ENCODE data around the gene AHCTF1.
"Not testable (repeated sequence)": the region's sequence is repeated elsewhere in the genome, so short reads cannot be mapped to it uniquely, and the experiment has no call there.

Gene AHCTF1

DNA sequence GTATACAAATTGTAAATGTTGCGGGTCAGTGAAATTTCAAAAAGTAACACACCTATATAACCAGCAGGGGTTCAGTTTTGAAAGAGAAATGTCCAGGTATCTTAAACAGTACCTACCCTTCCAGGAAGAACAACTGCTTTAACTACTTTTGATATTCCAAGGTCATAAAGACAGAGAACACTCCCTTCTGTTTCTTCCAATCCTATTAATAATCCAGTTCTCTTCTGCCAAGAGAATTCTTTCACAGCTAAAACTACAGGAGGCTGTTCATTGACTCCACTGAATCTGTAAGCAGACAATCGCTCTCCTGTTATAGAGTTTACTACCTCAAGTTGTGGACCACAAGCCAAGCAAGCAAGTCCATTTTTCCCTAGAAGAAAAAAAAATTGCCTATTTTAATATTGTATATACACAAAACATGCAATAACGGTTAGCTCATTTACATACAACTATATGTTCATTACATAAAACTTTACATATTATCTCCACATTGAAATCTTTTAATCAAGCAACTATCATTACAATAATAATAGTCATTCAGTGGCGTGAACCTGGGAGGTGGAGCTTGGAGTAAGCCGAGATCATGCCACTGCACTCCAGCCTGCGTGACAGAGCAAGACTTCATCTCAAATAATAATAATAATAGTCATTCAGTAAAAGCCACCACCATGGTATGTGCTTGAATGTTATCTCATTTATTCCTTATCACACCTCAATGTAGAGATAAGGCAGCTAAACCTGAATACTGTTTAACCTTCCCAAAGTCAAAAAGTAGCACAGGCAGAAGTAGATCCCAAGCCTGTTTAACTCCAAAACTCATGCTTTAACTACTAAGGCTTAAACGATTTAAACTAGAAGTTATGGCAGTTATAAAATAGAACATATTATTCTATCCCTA is 15.5 kb downstream of the AHCTF1 start:
- not testable (repeated sequence) for DNase-seq

DNA sequence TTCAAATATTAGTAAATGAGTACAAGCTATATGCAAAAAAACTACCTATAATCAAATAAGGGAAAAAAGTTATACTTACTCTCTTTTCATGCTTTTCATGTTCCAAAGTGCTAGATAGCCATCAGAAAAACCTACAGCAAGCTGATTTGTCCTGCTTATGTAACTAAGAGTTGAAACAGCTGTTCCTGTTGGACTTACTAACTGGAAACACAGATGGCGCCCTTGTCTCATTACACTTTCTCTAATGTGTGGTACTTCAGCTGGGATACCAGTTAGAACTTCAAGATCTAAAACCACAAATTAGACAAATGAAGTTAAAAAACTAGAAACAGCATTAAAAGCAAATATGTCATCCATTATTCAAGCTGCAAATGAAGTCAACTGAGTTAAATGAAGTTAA is 24.3 kb downstream of the AHCTF1 start:
- DNase-seq, result peak in 1 of 5 donors; percentile 28

DNA sequence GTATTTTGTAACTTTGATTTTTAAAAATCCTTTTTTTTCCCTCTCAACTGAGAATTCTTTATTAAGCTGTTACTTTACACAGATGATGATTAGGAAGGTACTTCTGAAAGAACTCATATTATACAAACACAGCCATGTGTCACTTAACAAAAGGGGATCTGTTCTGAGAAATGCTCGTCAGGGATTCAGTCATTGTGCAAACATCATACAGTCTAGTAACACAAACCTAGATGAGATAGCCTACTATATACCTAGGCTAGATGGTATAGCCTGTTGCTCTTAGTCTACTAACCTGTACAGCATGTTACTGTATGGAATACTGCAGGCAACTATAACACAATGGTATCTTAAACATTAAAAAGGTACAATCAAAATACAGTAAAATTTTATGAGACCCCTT is 24.9 kb downstream of the AHCTF1 start:
- DNase-seq, result no peak

DNA sequence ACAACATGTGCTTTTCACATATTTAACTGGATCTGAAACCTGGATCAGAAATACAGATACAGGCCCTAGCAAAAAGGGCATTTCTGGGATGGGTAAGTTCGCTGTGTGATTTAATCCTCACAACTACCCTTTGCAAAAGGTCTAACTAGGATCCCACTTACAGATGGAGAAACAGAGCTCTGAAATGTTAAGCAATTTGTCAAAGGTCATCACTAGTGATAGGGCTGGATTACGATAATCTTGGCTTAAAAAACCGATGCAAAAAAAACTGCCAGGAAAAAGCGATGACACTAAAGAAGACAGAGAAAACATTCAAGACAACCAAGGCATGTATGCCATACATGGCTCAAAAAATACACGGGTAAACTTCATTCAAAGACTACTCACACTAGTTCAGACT is 29.9 kb downstream of the AHCTF1 start:
- DNase-seq, result no peak

DNA sequence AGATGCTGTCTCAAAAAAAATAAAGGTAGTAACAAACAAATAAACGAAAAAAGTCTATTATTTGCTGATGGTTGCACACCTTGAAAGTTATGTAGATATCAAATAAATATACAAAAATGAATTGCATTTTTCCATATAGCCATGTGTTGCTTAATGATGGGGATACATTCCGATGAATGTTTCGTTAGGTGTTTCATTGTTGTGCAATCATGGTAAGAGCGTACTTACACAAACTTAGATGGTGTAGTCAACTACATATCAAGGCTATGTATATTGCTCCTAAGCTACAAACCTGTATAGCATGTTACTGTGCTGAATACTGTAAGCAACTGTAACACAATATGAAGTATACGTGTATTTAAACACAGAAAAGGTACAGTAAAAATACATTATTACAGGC is 34.4 kb downstream of the AHCTF1 start:
- DNase-seq, result no peak

DNA sequence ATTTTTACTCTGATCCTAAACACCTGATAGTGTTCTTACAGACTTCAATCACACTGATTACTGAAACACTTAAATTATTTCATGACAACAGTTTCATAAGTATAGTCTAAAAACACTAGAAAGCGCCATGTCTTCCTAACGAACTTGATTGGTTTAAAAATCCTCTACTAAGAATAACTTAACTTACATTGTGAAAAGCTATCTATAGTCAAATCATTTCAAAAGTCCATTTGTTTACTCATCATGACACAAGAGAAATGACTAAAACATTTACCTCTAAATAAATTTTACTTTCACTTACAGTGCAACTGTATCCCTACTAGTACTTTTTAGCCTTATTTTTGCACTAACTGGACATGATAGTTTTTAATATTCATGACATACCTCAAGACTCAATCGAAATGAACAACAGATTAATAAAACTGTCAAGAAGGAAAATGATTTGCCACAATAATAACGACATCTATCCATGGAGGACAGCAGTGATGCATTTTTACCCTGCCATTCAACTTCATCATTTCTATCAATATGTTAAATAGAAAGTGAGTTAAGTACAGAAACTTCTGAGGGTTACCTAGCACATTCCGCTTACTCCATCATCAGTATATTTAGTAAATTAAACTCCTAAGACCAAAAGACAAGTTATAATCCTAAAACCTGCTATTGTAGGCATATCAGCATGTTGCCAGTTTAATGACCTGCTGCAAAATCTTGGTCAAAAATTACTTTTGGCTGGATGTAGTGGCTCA is 38.4 kb downstream of the AHCTF1 start:
- DNase-seq, result peak in 1 of 5 donors; percentile 42

DNA sequence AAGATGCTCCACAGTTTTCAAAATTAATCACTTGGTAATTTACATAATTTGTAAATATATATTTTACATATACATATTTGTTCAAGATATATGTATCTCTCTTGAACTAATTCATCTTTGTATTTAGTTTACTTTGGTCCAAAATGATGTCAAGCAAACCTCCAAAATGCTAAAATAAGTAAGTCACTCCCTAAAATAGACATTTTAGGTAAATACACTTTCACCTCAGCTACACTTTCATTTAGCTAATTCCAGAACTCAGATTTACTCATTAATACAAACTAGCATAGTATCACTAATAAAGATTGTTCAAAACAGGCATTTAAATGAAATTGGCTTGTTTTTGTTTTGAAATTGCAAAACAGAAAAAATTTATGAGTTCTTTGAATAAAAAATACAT is 40.6 kb downstream of the AHCTF1 start:
- DNase-seq, result no peak

DNA sequence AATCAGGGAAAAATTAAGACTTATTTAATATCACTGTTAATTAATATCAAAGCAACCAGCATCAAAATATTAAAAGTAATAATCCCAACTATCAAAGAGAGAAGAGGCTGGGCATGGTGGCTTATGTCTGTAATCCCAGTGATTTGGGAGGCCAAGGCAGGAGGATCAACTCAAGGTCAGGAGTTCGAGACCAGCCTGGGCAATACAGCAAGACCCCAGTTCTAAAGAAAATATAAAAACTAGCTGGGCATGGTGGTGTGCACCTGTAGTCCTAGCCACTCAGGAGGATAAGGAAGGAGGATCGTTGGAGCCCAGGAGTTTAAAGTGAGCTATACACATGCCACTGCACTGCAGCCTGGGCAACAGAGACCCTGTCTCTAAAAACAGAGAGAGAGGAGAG is 43.2 kb downstream of the AHCTF1 start:
- DNase-seq, result no peak

DNA sequence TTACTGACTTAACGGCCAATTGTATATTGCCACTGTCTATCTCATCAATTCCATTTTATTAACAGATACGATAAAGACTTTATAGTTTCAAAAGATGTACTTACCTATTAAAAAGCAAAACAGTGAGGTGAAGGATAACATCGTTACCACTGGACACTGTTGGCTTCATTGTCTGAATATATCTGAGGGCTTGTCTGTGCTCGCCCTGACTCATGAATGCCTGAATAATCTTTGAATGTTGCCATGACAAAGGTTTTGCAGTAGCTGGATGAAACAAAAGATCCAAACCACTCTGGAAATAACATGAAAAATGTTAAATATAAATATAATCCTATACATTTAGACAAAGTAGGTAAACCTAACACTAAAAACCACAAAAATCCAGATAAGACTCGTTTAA is 46.4 kb downstream of the AHCTF1 start:
- DNase-seq, result not testable (repeated sequence)

DNA sequence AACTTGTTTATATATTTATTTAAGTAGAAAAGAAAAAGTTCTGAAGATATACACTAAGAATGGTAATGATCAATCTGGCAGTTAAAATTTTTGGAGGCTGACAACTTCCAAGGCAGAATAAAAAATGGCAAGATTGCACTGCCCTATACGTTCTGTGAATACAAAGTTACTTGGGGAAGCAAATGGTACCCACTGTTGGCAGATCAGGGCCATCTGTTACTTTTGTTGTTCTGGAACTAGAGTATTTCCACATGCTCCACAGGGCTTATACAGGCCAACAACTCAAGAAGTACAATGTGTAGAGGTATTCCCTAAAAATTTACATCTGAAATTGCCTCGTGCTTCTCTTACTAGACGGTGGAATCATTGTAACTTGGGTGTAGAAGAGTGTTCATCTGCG is 53.2 kb downstream of the AHCTF1 start:
- DNase-seq, result no peak

DNA sequence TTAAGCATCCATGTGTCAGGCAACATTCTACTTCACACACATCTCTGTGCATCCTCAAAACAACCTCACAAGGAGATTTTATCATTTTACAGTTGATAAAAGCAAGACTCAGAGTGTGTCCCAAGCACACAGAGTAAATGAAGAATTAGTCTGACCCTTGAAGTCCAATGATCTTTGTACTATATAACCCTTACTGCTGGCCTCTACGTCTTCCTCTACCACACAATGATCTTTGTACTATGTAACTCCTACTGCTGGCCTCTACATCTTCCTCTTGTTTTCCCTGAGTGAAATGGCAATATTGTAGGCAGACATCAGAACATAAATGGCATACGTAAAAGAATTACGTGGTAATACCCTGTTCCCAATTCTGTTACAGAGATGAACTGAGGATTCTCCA is 55.3 kb downstream of the AHCTF1 start:
- DNase-seq, result no peak

DNA sequence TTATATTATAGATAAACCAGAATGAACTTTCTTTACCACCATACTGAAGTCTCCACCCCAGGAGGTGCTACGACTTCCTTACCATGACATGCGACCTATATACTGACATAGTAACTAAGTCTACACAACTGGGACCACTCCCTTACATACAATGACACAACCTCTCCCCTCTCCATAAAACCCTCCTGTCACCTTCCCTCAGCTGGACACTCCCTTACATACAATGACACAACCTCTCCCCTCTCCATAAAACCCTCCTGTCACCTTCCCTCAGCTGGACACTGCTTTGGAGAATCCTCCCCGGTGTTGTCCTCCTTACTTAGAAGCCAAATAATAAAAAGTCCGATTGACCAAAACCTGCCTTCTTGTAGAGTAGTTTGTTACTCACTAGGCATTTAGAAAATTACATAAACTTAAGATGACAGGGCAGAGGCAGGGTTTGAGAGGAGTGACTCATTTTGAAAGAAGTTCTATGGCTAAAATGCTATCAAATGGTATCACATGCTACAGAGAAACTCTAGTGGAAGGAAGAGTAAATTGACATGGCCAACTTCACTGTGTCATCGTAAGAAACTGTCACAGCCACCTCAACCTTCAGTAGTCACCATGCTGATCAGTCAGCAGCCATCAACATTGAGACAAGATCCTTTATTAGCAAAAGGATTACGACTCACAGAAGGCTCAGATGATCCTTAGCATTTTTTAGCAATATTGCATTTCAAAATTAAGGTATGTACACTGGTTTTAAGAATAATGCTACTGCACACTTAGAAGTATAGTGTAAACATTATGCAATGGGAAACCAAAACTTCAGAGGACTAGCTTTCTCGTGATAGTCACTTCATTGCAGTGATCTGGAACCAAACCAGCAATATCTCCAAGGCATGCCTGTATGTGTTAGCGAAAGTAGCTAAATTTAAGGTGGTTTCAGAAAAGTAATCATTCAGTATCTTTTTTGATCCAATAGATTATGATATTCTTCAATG is 56.4 kb downstream of the AHCTF1 start:
- peak in 1 of 5 donors; percentile 74 for DNase-seq

DNA sequence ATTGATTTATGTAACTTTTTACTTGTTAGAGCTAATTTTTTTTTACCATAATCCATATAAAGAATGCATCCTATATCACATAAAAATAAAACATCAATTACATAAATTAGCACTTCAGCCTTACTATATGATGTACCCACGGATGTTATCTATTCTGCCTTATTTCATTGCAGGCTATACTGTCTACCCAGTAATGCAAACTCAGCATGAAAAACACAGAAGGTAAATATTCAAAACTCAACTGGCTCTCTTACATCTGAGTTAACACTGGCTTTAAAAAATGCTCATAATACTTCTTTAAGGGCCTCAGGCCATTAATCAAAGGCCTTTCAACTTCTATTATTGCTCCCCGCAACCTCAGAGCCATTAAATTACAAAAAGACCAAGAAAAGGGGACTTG is 65.8 kb downstream of the AHCTF1 start:
- no peak for DNase-seq

DNA sequence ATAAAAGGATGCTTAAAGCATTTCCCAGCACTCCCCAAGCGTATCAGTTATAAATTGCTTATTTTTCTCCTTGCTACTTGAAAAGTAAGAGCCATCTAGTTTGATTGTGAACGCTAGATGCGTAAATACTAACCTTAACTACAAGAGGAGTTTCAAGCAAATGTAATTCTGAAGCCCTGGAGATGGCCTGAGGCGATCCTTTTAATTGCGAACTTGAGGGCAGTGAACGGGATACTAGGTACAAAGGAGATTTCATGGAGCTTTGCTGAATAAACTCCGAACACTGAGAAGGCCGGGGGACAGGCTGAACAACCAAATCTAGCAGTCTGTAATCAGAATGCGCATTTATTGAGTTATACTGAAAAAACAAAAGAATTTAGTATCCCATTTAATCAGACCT is 68.0 kb downstream of the AHCTF1 start:
- DNase-seq, result not testable (repeated sequence)

DNA sequence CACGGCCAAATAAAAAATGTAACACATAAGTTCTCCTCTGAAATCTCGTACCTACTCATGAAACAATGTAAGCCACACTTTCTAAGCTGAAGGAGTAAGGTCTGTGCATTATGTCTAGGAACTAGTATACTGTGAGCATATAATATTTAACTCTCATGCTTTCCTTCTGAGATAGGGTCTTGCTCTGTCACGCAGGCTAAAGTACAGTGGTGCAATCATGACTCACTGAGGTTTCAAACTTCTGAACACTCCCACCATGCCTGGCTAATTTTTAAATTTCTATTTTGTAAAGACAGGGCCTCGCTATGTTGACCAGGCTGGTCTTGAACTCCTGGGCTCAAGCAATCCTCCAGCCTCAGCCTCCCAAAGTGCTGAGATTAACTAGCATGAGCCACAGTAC is 71.3 kb downstream of the AHCTF1 start:
- no peak for DNase-seq

DNA sequence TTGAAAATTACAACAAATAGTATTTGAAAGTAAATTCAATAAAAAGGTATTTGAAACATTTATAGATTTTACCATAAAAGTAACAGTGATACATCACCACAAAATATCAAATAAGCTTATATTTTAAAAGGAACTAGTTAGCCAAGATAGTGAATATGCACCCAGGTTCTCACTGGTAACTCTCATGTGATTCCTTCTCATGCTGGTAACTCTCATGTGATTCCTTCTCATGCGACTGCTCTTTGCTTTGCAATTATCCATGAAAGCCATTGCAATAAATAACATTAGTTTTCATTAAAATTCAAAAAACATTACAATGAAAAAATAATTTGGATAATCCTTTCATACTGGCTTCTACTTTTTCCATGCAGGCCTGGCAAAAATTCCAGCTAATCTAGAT is 75.4 kb downstream of the AHCTF1 start:
- DNase-seq, result no peak

DNA sequence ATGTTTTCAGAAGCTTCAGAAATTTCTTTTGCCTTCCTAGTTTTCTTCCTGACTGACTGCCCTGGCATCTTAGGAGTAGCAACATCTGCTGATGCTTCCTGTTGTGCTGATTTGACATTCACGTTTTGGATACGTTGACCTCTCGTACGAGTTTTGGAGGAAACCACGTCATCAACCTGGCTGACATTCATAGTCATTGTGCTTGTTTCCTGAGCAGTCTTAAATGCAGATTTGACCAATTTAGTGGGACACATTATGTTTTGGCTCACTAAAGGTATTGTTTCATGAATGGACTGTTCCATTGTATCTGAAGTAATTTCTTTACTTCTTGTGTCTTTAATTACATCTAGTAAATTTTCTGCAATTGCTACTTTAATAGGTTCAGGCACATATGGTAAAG is 81.1 kb downstream of the AHCTF1 start:
- not testable (repeated sequence) for DNase-seq

DNA sequence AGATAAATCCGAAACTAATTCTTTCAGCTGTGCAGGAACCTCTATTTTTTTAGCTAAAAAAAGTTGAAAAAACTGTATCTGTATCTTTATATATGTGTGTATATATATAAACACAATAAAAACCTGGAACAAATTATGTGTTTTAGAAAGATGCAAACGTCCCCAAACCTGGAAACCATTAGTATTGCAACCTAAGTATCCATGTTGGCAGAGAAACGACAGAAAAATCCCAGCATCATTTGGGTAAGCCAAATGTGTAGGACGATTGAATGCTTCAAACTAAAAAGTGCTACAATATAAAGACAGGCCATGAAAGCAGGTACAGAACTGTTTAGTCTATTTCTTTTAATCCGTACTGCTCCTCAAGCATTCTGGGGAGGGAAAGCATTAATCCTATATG is 87.9 kb downstream of the AHCTF1 start:
- no peak for DNase-seq

DNA sequence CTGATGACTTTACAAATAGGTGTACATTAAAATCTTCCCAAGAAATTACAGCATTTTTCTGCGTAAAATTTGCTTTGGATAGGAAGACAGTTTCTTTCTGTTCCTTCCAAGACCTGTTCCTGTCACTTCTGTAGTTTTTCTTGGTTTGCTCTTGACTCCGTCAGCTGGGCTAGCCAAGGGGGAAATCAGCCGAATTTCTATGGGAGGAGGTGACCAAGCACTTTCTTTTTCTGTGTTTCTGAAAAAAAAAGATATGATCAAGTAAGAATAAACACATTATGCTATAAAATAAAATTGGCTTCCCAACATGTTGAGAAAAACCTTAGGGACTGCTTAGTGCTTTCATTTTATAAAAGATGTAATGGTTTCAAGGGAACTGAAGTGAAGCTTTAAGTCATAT is 91.0 kb downstream of the AHCTF1 start:
- not testable (repeated sequence) for DNase-seq

DNA sequence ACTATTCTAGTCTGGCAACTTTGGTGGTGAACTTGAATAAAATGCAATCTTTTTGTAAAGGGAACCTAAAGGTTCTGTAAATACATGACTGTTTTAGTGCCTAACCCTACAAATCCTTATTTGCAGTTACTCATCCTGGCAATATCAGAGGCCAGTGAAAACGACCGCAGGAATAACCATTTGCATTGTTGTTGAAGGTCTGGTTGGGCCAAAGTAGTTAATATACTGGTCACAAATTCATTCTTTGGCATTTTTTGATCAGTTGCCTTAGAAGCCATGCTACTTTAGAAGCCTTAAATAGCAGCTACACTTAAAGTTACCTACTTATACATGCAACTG is 93.7 kb downstream of the AHCTF1 start:
- DNase-seq, result no peak

DNA sequence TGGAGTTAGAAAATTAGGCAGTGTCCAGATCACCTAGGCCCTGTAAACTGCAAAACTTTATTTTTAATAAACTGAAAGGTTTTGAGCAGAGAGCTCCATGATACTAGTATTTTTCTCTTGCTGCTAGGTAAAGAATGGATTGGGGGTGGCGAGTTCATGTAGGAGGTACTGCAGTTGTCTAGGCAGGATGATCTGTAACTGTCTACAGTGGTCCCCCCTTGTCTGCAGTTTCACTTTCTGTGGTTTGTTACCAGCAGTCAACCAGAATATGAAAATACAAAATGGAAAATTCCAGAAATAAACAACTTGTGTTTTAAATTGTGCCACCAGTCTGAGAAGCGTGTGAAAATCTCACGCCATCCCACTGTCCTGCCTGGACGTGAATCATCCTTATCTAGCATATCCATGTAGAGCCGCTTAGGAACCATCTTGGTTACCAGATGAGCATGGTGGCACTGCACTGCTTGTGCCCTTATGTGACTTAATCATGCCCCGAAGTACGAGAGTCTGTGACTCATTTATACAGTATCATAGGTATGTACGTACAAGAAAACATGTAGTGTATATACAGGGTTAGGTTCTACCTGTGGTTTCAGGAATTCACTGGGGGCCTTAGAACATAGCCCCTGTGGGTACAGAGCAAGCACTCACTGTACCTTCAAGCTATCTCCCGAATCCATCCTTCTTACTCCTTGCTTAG is 94.2 kb downstream of the AHCTF1 start:
- DNase-seq, result no peak

DNA sequence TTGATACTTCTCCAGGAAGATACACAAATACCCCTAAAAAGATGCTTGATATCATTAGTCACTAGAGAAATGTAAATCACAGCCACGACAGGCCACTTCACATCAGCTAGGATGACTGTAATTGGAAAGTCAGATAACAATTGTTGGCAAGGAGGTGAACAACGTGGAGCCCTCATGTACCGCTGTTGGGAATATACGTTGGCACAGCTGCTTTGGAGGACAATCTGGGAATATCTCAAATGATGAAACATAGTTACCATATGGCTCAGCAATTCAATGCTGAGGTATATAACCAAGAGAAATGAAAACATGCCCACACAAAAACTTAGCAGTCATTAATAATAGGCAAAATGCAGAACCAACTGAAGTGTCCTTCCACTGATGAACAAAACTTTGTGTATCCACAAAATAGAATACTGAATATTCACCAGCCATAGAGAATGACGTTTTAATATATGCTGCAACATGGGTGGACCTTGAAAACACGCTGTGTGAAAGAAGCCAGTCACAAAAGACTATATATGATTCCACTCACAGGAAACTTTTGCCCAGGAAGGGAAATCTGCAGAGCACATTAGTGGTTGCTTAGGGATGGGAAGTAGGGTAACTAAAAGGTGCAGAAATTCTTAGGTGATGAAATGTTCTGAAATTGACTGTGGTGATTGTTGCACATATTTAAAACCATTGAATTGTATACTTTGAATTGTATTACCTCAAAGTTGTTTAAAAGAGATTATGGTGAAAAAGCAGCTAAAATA is 95.4 kb downstream of the AHCTF1 start:
- DNase-seq, result no peak

Measured in T-helper 1 cell (primary cell).